Tibial nerve (tissue), 4 donors: ENCODE data around the gene DHRS9.

Experiments
- CTCF ChIP-seq, 5 experiments: fragments of 200-600 bp in 3 of 5; fragments of 450-650 bp in 2 of 5; sonication (generic) in 3 of 5; IDR thresholded peaks; one replicate each; pipeline ENCODE4 v1.5.1; 2016 to 2019; ENCODE audit warnings: antibody characterized with exemption in 5 of 5, mild to moderate bottlenecking in 3 of 5, moderate library complexity in 2 of 5
- EP300 ChIP-seq, 2 donors: sonication (generic); formaldehyde crosslinking; IDR thresholded peaks; one replicate each; pipeline ENCODE4 v1.6.1; 2017; ENCODE audit warnings: antibody characterized with exemption in 2 of 2, mild to moderate bottlenecking in 1 of 2

- TF ChIP-seq CTCF (IDR thresholded peaks at IDR 0.05) (no peak), EP300 (IDR thresholded peaks at IDR 0.05) (no peak)
Observed at GRCh38 chr2:169035887-169036286, 33.5 kb upstream of the DHRS9 start.
